ENCODE data around the gene CHID1. TPM values are rescaled to one million over a fixed set of nuclear protein-coding genes. Genes with fewer than 3 reads are reported as not detected.

Gene CHID1
- total and polyA plus RNA-seq, 9 of the 15 experiments (the other 6 are each of a cell fraction or from before 2014, with no cell fraction given), result 15.1 to 108 (median 39.8) TPM

DNA sequence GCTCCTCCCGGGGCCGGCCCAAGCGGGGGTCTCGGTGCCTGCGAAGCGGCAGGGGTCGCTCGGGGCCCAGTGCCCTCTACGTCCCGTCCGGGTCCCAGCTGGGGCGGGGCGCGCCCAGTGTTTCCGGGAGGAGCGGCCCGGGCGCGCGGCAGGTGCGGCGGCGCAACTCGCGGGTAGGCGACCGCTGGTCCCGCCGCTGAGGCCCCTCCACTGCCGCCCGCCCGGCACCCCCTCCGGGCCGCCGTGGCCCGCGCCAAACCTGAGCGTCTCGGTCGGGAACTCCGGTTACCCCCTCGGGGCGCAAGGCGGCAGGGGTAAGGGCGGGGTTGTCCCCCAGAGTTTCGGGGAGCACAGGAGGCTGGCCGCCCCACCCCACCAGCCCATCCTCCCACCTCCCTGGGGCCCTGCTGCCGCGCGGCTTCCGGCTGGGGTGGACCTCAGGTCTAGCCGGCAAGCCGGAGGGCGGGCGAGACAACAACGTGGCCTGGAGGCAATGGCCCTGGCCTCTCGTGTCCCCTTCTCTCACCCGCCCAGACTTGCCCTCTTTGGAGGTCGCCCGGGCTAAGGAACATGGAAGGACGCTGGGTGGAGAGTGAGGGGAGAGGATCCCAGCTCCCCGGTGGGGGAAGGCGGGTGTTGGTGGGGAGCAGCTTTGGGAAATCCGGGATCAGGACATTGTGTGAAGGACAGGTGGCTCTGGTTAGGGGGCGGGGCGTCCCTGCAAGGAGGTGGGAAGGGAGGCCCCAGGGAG, 83.3 kb downstream of the CHID1 start (continued):
- TF ChIP-seq JUN (IDR thresholded peaks at IDR 0.05; ENCODE audit: borderline replicate concordance, low read depth, low read length), result no peak
- TF ChIP-seq JUN (CRISPR knock-in tag; IDR thresholded peaks at IDR 0.05; ENCODE audit: borderline replicate concordance), result 0 out of 2 replicates have a peak, but pooled peaks have one; percentile 58
- 0 out of 2 replicates have a peak, but pooled peaks have one; percentile 19 for TF ChIP-seq ZNF830 (CRISPR knock-in tag; IDR thresholded peaks at IDR 0.05)
- 0 out of 2 replicates have a peak, but pooled peaks have one; percentile 29 for TF ChIP-seq HNRNPL (IDR thresholded peaks at IDR 0.05; ENCODE audit: low read depth, low read length)
- TF ChIP-seq HNRNPLL (IDR thresholded peaks at IDR 0.05; ENCODE audit: low read depth, low read length, poor library complexity, severe bottlenecking), result peak; percentile 68
- TF ChIP-seq NR4A1 (CRISPR knock-in tag; IDR thresholded peaks at IDR 0.05), result no peak
- TF ChIP-seq NR4A1 (tag; IDR thresholded peaks at IDR 0.05), result no peak
- TF ChIP-seq, protein P1, sequence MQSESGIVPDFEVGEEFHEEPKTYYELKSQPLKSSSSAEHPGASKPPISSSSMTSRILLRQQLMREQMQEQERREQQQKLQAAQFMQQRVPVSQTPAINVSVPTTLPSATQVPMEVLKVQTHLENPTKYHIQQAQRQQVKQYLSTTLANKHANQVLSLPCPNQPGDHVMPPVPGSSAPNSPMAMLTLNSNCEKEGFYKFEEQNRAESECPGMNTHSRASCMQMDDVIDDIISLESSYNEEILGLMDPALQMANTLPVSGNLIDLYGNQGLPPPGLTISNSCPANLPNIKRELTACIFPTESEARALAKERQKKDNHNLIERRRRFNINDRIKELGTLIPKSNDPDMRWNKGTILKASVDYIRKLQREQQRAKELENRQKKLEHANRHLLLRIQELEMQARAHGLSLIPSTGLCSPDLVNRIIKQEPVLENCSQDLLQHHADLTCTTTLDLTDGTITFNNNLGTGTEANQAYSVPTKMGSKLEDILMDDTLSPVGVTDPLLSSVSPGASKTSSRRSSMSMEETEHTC (IDR thresholded peaks at IDR 0.05), result no peak
- 0 out of 2 replicates have a peak, but pooled peaks have one; percentile 21 for TF ChIP-seq FOSL1 (tag; conservative IDR thresholded peaks at IDR 0.05)
- TF ChIP-seq ZBTB7A (IDR thresholded peaks at IDR 0.05; ENCODE audit: borderline replicate concordance, control insufficient read depth, low read depth, low read length), result peak; percentile 95; the same call in 1 of the 2 replicates
- TF ChIP-seq ZNF175 (CRISPR knock-in tag; IDR thresholded peaks at IDR 0.05; ENCODE audit: low read depth), result no peak
- peak; percentile 74; the same call in 1 of the 2 replicates for TF ChIP-seq PHF8 (IDR thresholded peaks at IDR 0.05; ENCODE audit: borderline replicate concordance, low read length)
- TF ChIP-seq KLF13 (tag; IDR thresholded peaks at IDR 0.05; ENCODE audit: borderline replicate concordance, low read depth), result peak; percentile 62; the same call in 1 of the 2 replicates
- TF ChIP-seq, protein P2, sequence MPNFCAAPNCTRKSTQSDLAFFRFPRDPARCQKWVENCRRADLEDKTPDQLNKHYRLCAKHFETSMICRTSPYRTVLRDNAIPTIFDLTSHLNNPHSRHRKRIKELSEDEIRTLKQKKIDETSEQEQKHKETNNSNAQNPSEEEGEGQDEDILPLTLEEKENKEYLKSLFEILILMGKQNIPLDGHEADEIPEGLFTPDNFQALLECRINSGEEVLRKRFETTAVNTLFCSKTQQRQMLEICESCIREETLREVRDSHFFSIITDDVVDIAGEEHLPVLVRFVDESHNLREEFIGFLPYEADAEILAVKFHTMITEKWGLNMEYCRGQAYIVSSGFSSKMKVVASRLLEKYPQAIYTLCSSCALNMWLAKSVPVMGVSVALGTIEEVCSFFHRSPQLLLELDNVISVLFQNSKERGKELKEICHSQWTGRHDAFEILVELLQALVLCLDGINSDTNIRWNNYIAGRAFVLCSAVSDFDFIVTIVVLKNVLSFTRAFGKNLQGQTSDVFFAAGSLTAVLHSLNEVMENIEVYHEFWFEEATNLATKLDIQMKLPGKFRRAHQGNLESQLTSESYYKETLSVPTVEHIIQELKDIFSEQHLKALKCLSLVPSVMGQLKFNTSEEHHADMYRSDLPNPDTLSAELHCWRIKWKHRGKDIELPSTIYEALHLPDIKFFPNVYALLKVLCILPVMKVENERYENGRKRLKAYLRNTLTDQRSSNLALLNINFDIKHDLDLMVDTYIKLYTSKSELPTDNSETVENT (CRISPR knock-in tag; IDR thresholded peaks at IDR 0.05), result peak; percentile 22; the same call in 1 of the 2 replicates
- TF ChIP-seq POLR2AphosphoS5 (IDR thresholded peaks at IDR 0.05; ENCODE audit: control insufficient read depth, insufficient read depth, low read depth, low read length), result no peak
- 0 out of 2 replicates have a peak, but pooled peaks have one; percentile 14 for TF ChIP-seq TARDBP (IDR thresholded peaks at IDR 0.05)
- peak; percentile 65 for TF ChIP-seq ESRRA (IDR thresholded peaks at IDR 0.05; ENCODE audit: borderline replicate concordance, low read depth)
- 0 out of 2 replicates have a peak, but pooled peaks have one; percentile 38 for TF ChIP-seq ERF (CRISPR knock-in tag; IDR thresholded peaks at IDR 0.05)
- TF ChIP-seq CREB3L1 (IDR thresholded peaks at IDR 0.05; ENCODE audit: borderline replicate concordance, low read depth), result peak; percentile 67; the same call in 1 of the 2 replicates
- TF ChIP-seq EWSR1 (IDR thresholded peaks at IDR 0.05; ENCODE audit: borderline replicate concordance, low read depth, partially characterized antibody), result no peak
- TF ChIP-seq ELF1 (tag; IDR thresholded peaks at IDR 0.05), result peak; percentile 59; the same call in 1 of the 2 replicates
- no peak for TF ChIP-seq STAT5A (IDR thresholded peaks at IDR 0.05; ENCODE audit: borderline replicate concordance, low read length)
